ENCODE data around the gene ABCB11. TPM values are rescaled to one million over a fixed set of nuclear protein-coding genes. Genes with fewer than 3 reads are reported as not detected.

ABCB11 gene
- total RNA-seq, 1 experiment from 2014 or later, result 0.05 TPM

GRCh38 chr2:169047256-169048250 is 16.4 kb upstream of the ABCB11 start:
- TF ChIP-seq POLR2AphosphoS5 (IDR thresholded peaks at IDR 0.05; ENCODE audit: low read depth, low read length) (no peak), SIN3A (IDR thresholded peaks at IDR 0.05; ENCODE audit: borderline replicate concordance, insufficient read depth, low read depth, low read length) (no peak), REST (IDR thresholded peaks at IDR 0.05; ENCODE audit: insufficient read depth in 1 of 2, low read depth in 2 of 2, low read length in 1 of 2) (no peak), CTCF (IDR thresholded peaks at IDR 0.05) (no peak), TCF7L2 (IDR thresholded peaks at IDR 0.05; ENCODE audit: low read depth, low read length) (no peak)
- Histone ChIP-seq H3K4me3 (ENCODE audit: low read depth in 2 of 2, low read length in 2 of 2) (no peak overlapping the region), H3K36me3 (ENCODE audit: control insufficient read depth, insufficient read depth, low read length) (no peaks in the 10 kb centered on the region), H3K27me3 (ENCODE audit: control insufficient read depth, insufficient read depth, low read length) (no peaks in the 10 kb centered on the region), H3K4me1 (ENCODE audit: control insufficient read depth, insufficient read depth, low read length) (no peaks in the 10 kb centered on the region), H3K9me3 (ENCODE audit: control insufficient read depth, insufficient read depth, low read depth, low read length) (0 out of 2 replicates have a peak, but pooled peaks cover 4% of the 10 kb centered on the region), H3K27ac (ENCODE audit: low read length) (no peak overlapping the region)
- no TSS peak for BruUV-seq (replicated peaks)
- ATAC-seq, result no peak
- in situ Hi-C loops (cut with HindIII; ENCODE audit: low pct_unique_long_range_greater_than_20kb, low sequenced_read_pairs) (no loop called here), intact Hi-C loops (cut with micrococcal nuclease; ENCODE audit: unreplicated experiment) (no loop called here)
- ChIA-PET CTCF (no interaction called here), POLR2A (no interaction called here)
- no peak for DNase-seq (ENCODE audit: low read depth, low spot score)

- ChIA-PET CTCF (no interaction called here), POLR2A (no interaction called here)
- no peak for DNase-seq (ENCODE audit: low read depth, low spot score)
- no peaks in the 10 kb centered on the region for H3K27me3 ChIP-seq (ENCODE audit: control insufficient read depth, insufficient read depth, low read length)
- H3K4me3 ChIP-seq (ENCODE audit: low read depth in 2 of 2, low read length in 2 of 2), result no peak overlapping the region
- intact Hi-C loops (cut with micrococcal nuclease; ENCODE audit: unreplicated experiment) (no loop called here), in situ Hi-C loops (cut with HindIII; ENCODE audit: low pct_unique_long_range_greater_than_20kb, low sequenced_read_pairs) (no loop called here)
- H3K36me3 ChIP-seq (ENCODE audit: control insufficient read depth, insufficient read depth, low read length), result no peaks in the 10 kb centered on the region
- no TSS peak for BruUV-seq (replicated peaks)
- TF ChIP-seq SIN3A (IDR thresholded peaks at IDR 0.05; ENCODE audit: borderline replicate concordance, insufficient read depth, low read depth, low read length) (no peak), REST (IDR thresholded peaks at IDR 0.05; ENCODE audit: insufficient read depth in 1 of 2, low read depth in 2 of 2, low read length in 1 of 2) (no peak), POLR2AphosphoS5 (IDR thresholded peaks at IDR 0.05; ENCODE audit: low read depth, low read length) (no peak), TCF7L2 (IDR thresholded peaks at IDR 0.05; ENCODE audit: low read depth, low read length) (no peak), CTCF (IDR thresholded peaks at IDR 0.05) (no peak)
- H3K4me1 ChIP-seq (ENCODE audit: control insufficient read depth, insufficient read depth, low read length), result no peaks in the 10 kb centered on the region
- no peak overlapping the region for H3K27ac ChIP-seq (ENCODE audit: low read length)
- no peak for ATAC-seq
- H3K9me3 ChIP-seq (ENCODE audit: control insufficient read depth, insufficient read depth, low read depth, low read length), result 0 out of 2 replicates have a peak, but pooled peaks cover 4% of the 10 kb centered on the region
These were observed 15.5 kb upstream of the ABCB11 start for GRCh38 chr2:169046440-169047151.
